GM18951 (cell line): ENCODE measurements around the gene FBXL16.

ENCODE experiments used
- POLR2A ChIP-seq: IDR thresholded peaks from 4 replicates; pipeline ENCODE4 v1.6.1; 2011; ENCODE audit warnings: mild to moderate bottlenecking; ENCODE audit not compliant: insufficient read length, insufficient read depth; ENCODE audit errors: extremely low read depth
- in situ Hi-C: fragments of 300-500 bp; cut with MboI; formaldehyde crosslinking; loops from one replicate; pipeline ENCODE4 v1.12.0; 2022; ENCODE audit warnings: low sequenced_read_pairs, mixed read lengths, inconsistent platforms; ENCODE audit not compliant: unreplicated experiment

Gene FBXL16

GRCh38 chr16:681746-682427, 23.7 kb downstream of the FBXL16 start:
- in situ Hi-C loops, result no loop called here
- no peak for TF ChIP-seq POLR2A

GRCh38 chr16:680967-681745, 24.4 kb downstream of the FBXL16 start:
- TF ChIP-seq POLR2A, result peak; percentile 24
- in situ Hi-C loops, result no loop called here

- in situ Hi-C loops, result no loop called here
- TF ChIP-seq POLR2A, result no peak
Observed at GRCh38 chr16:680625-680945, 25.0 kb downstream of the FBXL16 start.

GRCh38 chr16:679814-680624, 25.6 kb downstream of the FBXL16 start, which contains the start of gene STUB1:
Gene STUB1, plus strand, starts transcription at chr16:680410. Its CDS starts 116 bp downstream, at chr16:680526.
- in situ Hi-C loops, result no loop called here
- TF ChIP-seq POLR2A, result peak; percentile 94

- in situ Hi-C loops, result no loop called here
- TF ChIP-seq POLR2A, result no peak
Observed at GRCh38 chr16:678858-679813, 26.5 kb downstream of the FBXL16 start.

GRCh38 chr16:678209-678857, 27.3 kb downstream of the FBXL16 start:
- in situ Hi-C loops, result no loop called here
- TF ChIP-seq POLR2A, result no peak

GRCh38 chr16:677316-678190, 28.0 kb downstream of the FBXL16 start:
- no peak for TF ChIP-seq POLR2A
- in situ Hi-C loops, result no loop called here

- no peak for TF ChIP-seq POLR2A
Observed at GRCh38 chr16:676913-677312, 28.7 kb downstream of the FBXL16 start.

GRCh38 chr16:676565-676902, 29.1 kb downstream of the FBXL16 start:
- TF ChIP-seq POLR2A, result no peak
- in situ Hi-C loops, result no loop called here

More at GRCh38 chr16:676913-677312, 28.7 kb downstream of the FBXL16 start:
- in situ Hi-C loops, result no loop called here

- TF ChIP-seq POLR2A, result no peak
- in situ Hi-C loops, result no loop called here
Observed at GRCh38 chr16:675884-676564, 29.6 kb downstream of the FBXL16 start.
